Measurements from ENCODE around the gene NUSAP1. TPM values are rescaled to one million over a fixed set of nuclear protein-coding genes. Genes with fewer than 3 reads are reported as not detected.

Gene NUSAP1
- total RNA-seq, 1 experiment from 2014 or later: 146 TPM

- RAD21 ChIA-PET (ENCODE audit: low non-redundant PET in 1 of 2, low total read pairs in 2 of 2, uncharacterized antibody in 2 of 2, unreplicated experiment in 2 of 2): no interaction called here
- TF ChIP-seq ZFX (IDR thresholded peaks at IDR 0.05) (no peak), ELF1 (IDR thresholded peaks at IDR 0.05; ENCODE audit: borderline replicate concordance, low read depth) (no peak), POLR2A (IDR thresholded peaks at IDR 0.05; ENCODE audit: borderline replicate concordance, extremely low read depth, insufficient read depth, insufficient read length) (no peak), CBX3 (IDR thresholded peaks at IDR 0.05; ENCODE audit: low read depth) (no peak), RAD21 (IDR thresholded peaks at IDR 0.05; ENCODE audit: low read depth) (no peak), SRF (IDR thresholded peaks at IDR 0.05; ENCODE audit: low read depth) (no peak), REST (IDR thresholded peaks at IDR 0.05; ENCODE audit: low read depth) (no peak), POLR2AphosphoS5 (IDR thresholded peaks at IDR 0.05; ENCODE audit: low read depth, low read length) (no peak), SP1 (IDR thresholded peaks at IDR 0.05; ENCODE audit: low read depth) (no peak), SIN3A (IDR thresholded peaks at IDR 0.05; ENCODE audit: low read depth) (no peak), YY1 (IDR thresholded peaks at IDR 0.05; ENCODE audit: extremely low read depth, insufficient replicate concordance, low read depth, low read length) (no peak), FOSL1 (IDR thresholded peaks at IDR 0.05; ENCODE audit: low read depth) (no peak), MAX (IDR thresholded peaks at IDR 0.05) (no peak), EZH2phosphoT487 (IDR thresholded peaks at IDR 0.05; ENCODE audit: borderline replicate concordance) (no peak), TCF7L2 (IDR thresholded peaks at IDR 0.05; ENCODE audit: borderline replicate concordance, extremely low read depth, insufficient read depth, insufficient read length) (no peak), ZNF274 (IDR thresholded peaks at IDR 0.05; ENCODE audit: low read depth, low read length) (no peak), CTCF (IDR thresholded peaks at IDR 0.05 in 2 of 3, conservative IDR thresholded peaks at IDR 0.05 in 1 of 3; ENCODE audit: borderline replicate concordance in 1 of 3, insufficient read depth in 1 of 3, low read depth in 2 of 3, low read length in 2 of 3) (no peak), CEBPB (IDR thresholded peaks at IDR 0.05; ENCODE audit: low read depth) (no peak)
- TF ChIP-seq, protein P1, sequence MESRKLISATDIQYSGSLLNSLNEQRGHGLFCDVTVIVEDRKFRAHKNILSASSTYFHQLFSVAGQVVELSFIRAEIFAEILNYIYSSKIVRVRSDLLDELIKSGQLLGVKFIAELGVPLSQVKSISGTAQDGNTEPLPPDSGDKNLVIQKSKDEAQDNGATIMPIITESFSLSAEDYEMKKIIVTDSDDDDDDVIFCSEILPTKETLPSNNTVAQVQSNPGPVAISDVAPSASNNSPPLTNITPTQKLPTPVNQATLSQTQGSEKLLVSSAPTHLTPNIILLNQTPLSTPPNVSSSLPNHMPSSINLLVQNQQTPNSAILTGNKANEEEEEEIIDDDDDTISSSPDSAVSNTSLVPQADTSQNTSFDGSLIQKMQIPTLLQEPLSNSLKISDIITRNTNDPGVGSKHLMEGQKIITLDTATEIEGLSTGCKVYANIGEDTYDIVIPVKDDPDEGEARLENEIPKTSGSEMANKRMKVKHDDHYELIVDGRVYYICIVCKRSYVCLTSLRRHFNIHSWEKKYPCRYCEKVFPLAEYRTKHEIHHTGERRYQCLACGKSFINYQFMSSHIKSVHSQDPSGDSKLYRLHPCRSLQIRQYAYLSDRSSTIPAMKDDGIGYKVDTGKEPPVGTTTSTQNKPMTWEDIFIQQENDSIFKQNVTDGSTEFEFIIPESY (IDR thresholded peaks at IDR 0.05; ENCODE audit: extremely low read depth, insufficient replicate concordance, low read length): no peak
- TF ChIP-seq, protein P2, sequence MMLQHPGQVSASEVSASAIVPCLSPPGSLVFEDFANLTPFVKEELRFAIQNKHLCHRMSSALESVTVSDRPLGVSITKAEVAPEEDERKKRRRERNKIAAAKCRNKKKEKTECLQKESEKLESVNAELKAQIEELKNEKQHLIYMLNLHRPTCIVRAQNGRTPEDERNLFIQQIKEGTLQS (IDR thresholded peaks at IDR 0.05): no peak
- Histone ChIP-seq H3K27ac (ENCODE audit: low read depth, low read length) (no peak overlapping the region), H3K4me1 (ENCODE audit: control insufficient read depth in 1 of 2, insufficient read depth in 2 of 2, low read length in 2 of 2) (peaks cover 5 to 11% of the 10 kb centered on the region in 2 experiments; a peak in 3 of 4 replicates), H3K4me3 (replicated peaks in 1 of 2; ENCODE audit: low read depth in 1 of 2, low read length in 2 of 2) (no peak overlapping the region), H3K4me2 (ENCODE audit: low read length) (no peak overlapping the region), H3K27me3 (ENCODE audit: insufficient read depth, low read length) (no peaks in the 10 kb centered on the region), H4K20me1 (ENCODE audit: insufficient read depth) (no peaks in the 10 kb centered on the region), H3K79me2 (ENCODE audit: insufficient read depth, low read length) (peaks cover 8% of the 10 kb centered on the region; the same call in 1 of the 2 replicates), H3K36me3 (ENCODE audit: control insufficient read depth in 1 of 2, insufficient read depth in 2 of 2, low read length in 2 of 2) (no peaks in the 10 kb centered on the region), H2AFZ (ENCODE audit: low read depth, low read length, poor library complexity, severe bottlenecking) (no peak overlapping the region), H3K9me3 (ENCODE audit: control insufficient read depth in 1 of 2, insufficient read depth in 1 of 2, low read depth in 1 of 2, low read length in 2 of 2) (no peaks in the 10 kb centered on the region), H3K9ac (ENCODE audit: low read length) (no peak overlapping the region), H3K9me2 (ENCODE audit: insufficient read depth) (no peaks in the 10 kb centered on the region)
- DNase-seq (ENCODE audit: low read depth, low spot score) (no peak), ATAC-seq (no peak)
- CTCF ChIA-PET: no interaction called here
- no TSS peak for BruUV-seq (replicated peaks)
- POLR2A ChIA-PET: no interaction called here
- intact Hi-C loops (cut with micrococcal nuclease): no loop called here
Measured at GRCh38 chr15:41407341-41407740, 74.7 kb downstream of the NUSAP1 start.

All from HCT116 (cell line).